Measurements from ENCODE around the gene NUP42. TPM values are rescaled to one million over a fixed set of nuclear protein-coding genes. Genes with fewer than 3 reads are reported as not detected.
"Not testable (repeated sequence)": the region's sequence is repeated elsewhere in the genome, so short reads cannot be mapped to it uniquely, and the experiment has no call there.

Gene NUP42
- total RNA-seq, 2 experiments from 2014 or later = 24.1 to 31.7 TPM

GRCh38 chr7:23183279-23184012, 1.6 kb downstream of the NUP42 start:
- Mint-ChIP-seq H3K4me3 (peak overlapping the region; percentile 87), H3K27ac (no peak overlapping the region), H3K9me3 (no peaks in the 10 kb centered on the region), H3K36me3 (peaks cover 17% of the 10 kb centered on the region), H3K27me3 (no peaks in the 10 kb centered on the region), H3K4me1 (ENCODE audit: low read depth) (peaks cover 33% of the 10 kb centered on the region)
- intact Hi-C loops (cut with micrococcal nuclease) = loop anchor here (2.0 to 10.0 kb wide), 6 partner anchors 96 to 414 kb away; partner anchors contain the start of genes CCDC126, HYCC1 and TRA2A
- DNase-seq = no peak
- ChIA-PET CTCF (interaction anchor here (0.6 to 2.1 kb wide), 4 partner anchors 18 to 384 kb away, joined by 3 to 7 read pairs (median 6); partner anchors contain the start of gene KLHL7), POLR2A (no interaction called here)

GRCh38 chr7:23184291-23184690, 2.4 kb downstream of the NUP42 start:
- no peaks in the 10 kb centered on the region for H3K9me3 Mint-ChIP-seq
- intact Hi-C loops (cut with micrococcal nuclease) = loop anchor here (5.0 to 10.0 kb wide), 4 partner anchors 97 to 413 kb away; partner anchors contain the start of gene CCDC126
- POLR2A ChIA-PET = no interaction called here
- peaks cover 19% of the 10 kb centered on the region for H3K36me3 Mint-ChIP-seq
- no peaks in the 10 kb centered on the region for H3K27me3 Mint-ChIP-seq
- H3K4me3 Mint-ChIP-seq = peak overlapping the region; percentile 6
- no peak overlapping the region for H3K27ac Mint-ChIP-seq
- DNase-seq = no peak
- H3K4me1 Mint-ChIP-seq (ENCODE audit: low read depth) = peaks cover 33% of the 10 kb centered on the region
- CTCF ChIA-PET = interaction anchor here (0.6 to 2.1 kb wide), 6 partner anchors 19 to 384 kb away, joined by 3 to 7 read pairs (median 4); partner anchors contain the start of gene KLHL7

- intact Hi-C loops (cut with micrococcal nuclease) = loop anchor here (5.0 to 10.0 kb wide), 4 partner anchors 98 to 412 kb away; partner anchors contain the start of gene CCDC126
- H3K36me3 Mint-ChIP-seq = peaks cover 20% of the 10 kb centered on the region
Observed at GRCh38 chr7:23184709-23185359, 3.0 kb downstream of the NUP42 start.

GRCh38 chr7:23185980-23186379, 4.1 kb downstream of the NUP42 start:
- no peaks in the 10 kb centered on the region for H3K27me3 Mint-ChIP-seq
- POLR2A ChIA-PET = no interaction called here
- H3K9me3 Mint-ChIP-seq = no peaks in the 10 kb centered on the region
- DNase-seq = no peak
- CTCF ChIA-PET = interaction anchor here (1.3 kb wide), 1 partner anchor 9 kb away, joined by 5 read pairs; no protein-coding TSS in a partner anchor
- intact Hi-C loops (cut with micrococcal nuclease) = loop anchor here (10.0 kb wide), 2 partner anchors 301 to 331 kb away; no protein-coding TSS in a partner anchor
- peaks cover 24% of the 10 kb centered on the region for H3K36me3 Mint-ChIP-seq
- H3K4me3 Mint-ChIP-seq = no peak overlapping the region
- H3K4me1 Mint-ChIP-seq (ENCODE audit: low read depth) = peaks cover 28% of the 10 kb centered on the region
- H3K27ac Mint-ChIP-seq = no peak overlapping the region

More at GRCh38 chr7:23184709-23185359, 3.0 kb downstream of the NUP42 start:
- ChIA-PET POLR2A (no interaction called here), CTCF (interaction anchor here (0.5 to 2.1 kb wide), 7 partner anchors 8 to 99 kb away, joined by 3 to 7 read pairs (median 5); partner anchors contain the start of gene KLHL7)
- Mint-ChIP-seq H3K9me3 (no peaks in the 10 kb centered on the region), H3K27me3 (no peaks in the 10 kb centered on the region), H3K4me1 (ENCODE audit: low read depth) (peaks cover 33% of the 10 kb centered on the region), H3K27ac (no peak overlapping the region), H3K4me3 (no peak overlapping the region)
- no peak for DNase-seq

GRCh38 chr7:23191022-23191421, 9.2 kb downstream of the NUP42 start:
- intact Hi-C loops (cut with micrococcal nuclease) = no loop called here
- Mint-ChIP-seq H3K4me3 (no peak overlapping the region), H3K27me3 (no peaks in the 10 kb centered on the region), H3K36me3 (peaks cover 30% of the 10 kb centered on the region), H3K9me3 (no peaks in the 10 kb centered on the region), H3K4me1 (ENCODE audit: low read depth) (peaks cover 3% of the 10 kb centered on the region), H3K27ac (no peak overlapping the region)
- no peak for DNase-seq
- CTCF ChIA-PET = no interaction called here
- POLR2A ChIA-PET = no interaction called here

- H3K4me1 Mint-ChIP-seq (ENCODE audit: low read depth); H3K4me3 Mint-ChIP-seq; intact Hi-C loops (cut with micrococcal nuclease); H3K9me3 Mint-ChIP-seq; H3K27ac Mint-ChIP-seq; CTCF ChIA-PET; POLR2A ChIA-PET; H3K27me3 Mint-ChIP-seq; DNase-seq: not testable (repeated sequence)
- peaks cover 37% of the 10 kb centered on the region for H3K36me3 Mint-ChIP-seq
Observed at GRCh38 chr7:23193650-23194227, 11.9 kb downstream of the NUP42 start.

GRCh38 chr7:23196306-23196705, 14.5 kb downstream of the NUP42 start:
- H3K4me1 Mint-ChIP-seq (ENCODE audit: low read depth) = no peaks in the 10 kb centered on the region
- H3K27ac Mint-ChIP-seq = no peak overlapping the region
- POLR2A ChIA-PET = no interaction called here
- no peak overlapping the region for H3K4me3 Mint-ChIP-seq
- no peaks in the 10 kb centered on the region for H3K9me3 Mint-ChIP-seq
- H3K36me3 Mint-ChIP-seq = peaks cover 43% of the 10 kb centered on the region
- intact Hi-C loops (cut with micrococcal nuclease) = no loop called here
- CTCF ChIA-PET = no interaction called here
- H3K27me3 Mint-ChIP-seq = no peaks in the 10 kb centered on the region
- no peak for DNase-seq

- peaks cover 44% of the 10 kb centered on the region for H3K36me3 Mint-ChIP-seq
- H3K9me3 Mint-ChIP-seq; H3K27me3 Mint-ChIP-seq; H3K4me3 Mint-ChIP-seq; H3K27ac Mint-ChIP-seq; intact Hi-C loops (cut with micrococcal nuclease); CTCF ChIA-PET; H3K4me1 Mint-ChIP-seq (ENCODE audit: low read depth); DNase-seq: not testable (repeated sequence)
- POLR2A ChIA-PET = interaction anchor here (0.6 kb wide), 1 partner anchor 58 kb away, joined by 3 read pairs; no protein-coding TSS in a partner anchor
Observed at GRCh38 chr7:23197745-23198144, 15.9 kb downstream of the NUP42 start.

- intact Hi-C loops (cut with micrococcal nuclease) = no loop called here
- peaks cover 2% of the 10 kb centered on the region for H3K9me3 Mint-ChIP-seq
- H3K36me3 Mint-ChIP-seq = peaks cover 54% of the 10 kb centered on the region
- H3K27ac Mint-ChIP-seq = no peak overlapping the region
- H3K4me1 Mint-ChIP-seq (ENCODE audit: low read depth) = no peaks in the 10 kb centered on the region
- no peak overlapping the region for H3K4me3 Mint-ChIP-seq
- H3K27me3 Mint-ChIP-seq = peaks cover 2% of the 10 kb centered on the region
- CTCF ChIA-PET = interaction anchor here (0.6 kb wide), 1 partner anchor 16 kb away, joined by 5 read pairs; no protein-coding TSS in a partner anchor
- DNase-seq = no peak
- POLR2A ChIA-PET = no interaction called here
Observed at GRCh38 chr7:23200331-23200730, 18.5 kb downstream of the NUP42 start.

- peaks cover 4% of the 10 kb centered on the region for H3K4me1 Mint-ChIP-seq (ENCODE audit: low read depth)
- no peak overlapping the region for H3K27ac Mint-ChIP-seq
- ChIA-PET CTCF (no interaction called here), POLR2A (no interaction called here)
- H3K36me3 Mint-ChIP-seq = peaks cover 33% of the 10 kb centered on the region
- peaks cover 2% of the 10 kb centered on the region for H3K9me3 Mint-ChIP-seq
- H3K4me3 Mint-ChIP-seq = no peak overlapping the region
- no peak for DNase-seq
- peaks cover 16% of the 10 kb centered on the region for H3K27me3 Mint-ChIP-seq
- intact Hi-C loops (cut with micrococcal nuclease) = no loop called here
Observed at GRCh38 chr7:23204241-23204640, 22.4 kb downstream of the NUP42 start.

GRCh38 chr7:23205577-23205908, 23.7 kb downstream of the NUP42 start:
- no peak overlapping the region for H3K4me3 Mint-ChIP-seq
- CTCF ChIA-PET = interaction anchor here (0.8 kb wide), 1 partner anchor 9 kb away, joined by 3 read pairs; no protein-coding TSS in a partner anchor
- H3K27ac Mint-ChIP-seq = no peak overlapping the region
- peaks cover 2% of the 10 kb centered on the region for H3K9me3 Mint-ChIP-seq
- POLR2A ChIA-PET = interaction anchor here (0.6 kb wide), 1 partner anchor 1812 kb away, joined by 4 read pairs; no protein-coding TSS in a partner anchor
- H3K4me1 Mint-ChIP-seq (ENCODE audit: low read depth) = peaks cover 4% of the 10 kb centered on the region
- no peak for DNase-seq
- intact Hi-C loops (cut with micrococcal nuclease) = no loop called here
- H3K36me3 Mint-ChIP-seq = peaks cover 22% of the 10 kb centered on the region
- H3K27me3 Mint-ChIP-seq = peaks cover 16% of the 10 kb centered on the region
